HL-60 (cell line): ENCODE results near the gene CENPP.

Experiments used
- CTCF ChIP-seq: IDR thresholded peaks from one replicate; pipeline ENCODE4 v1.5.1; 2011; ENCODE audit warnings: low read length, control low read depth, inconsistent platforms; ENCODE audit not compliant: insufficient read depth
- GABPA ChIP-seq: IDR thresholded peaks from 2 replicates; pipeline ENCODE4 v1.6.1; 2012; ENCODE audit warnings: low read depth
- POLR2AphosphoS5 ChIP-seq: IDR thresholded peaks from 2 replicates; pipeline ENCODE4 v1.6.1; 2012; ENCODE audit warnings: low read depth
- REST ChIP-seq: IDR thresholded peaks from 2 replicates; pipeline ENCODE4 v1.6.1; 2012; ENCODE audit warnings: low read depth; ENCODE audit not compliant: insufficient replicate concordance
- SPI1 ChIP-seq: IDR thresholded peaks from 2 replicates; pipeline ENCODE4 v1.6.1; 2012; ENCODE audit warnings: low read depth, mild to moderate bottlenecking, borderline replicate concordance

GRCh38 chr9:92508018-92508820 lies 182.5 kb downstream of the CENPP start:
- no peak for TF ChIP-seq CTCF
- no peak for TF ChIP-seq SPI1
- TF ChIP-seq GABPA: no peak
- TF ChIP-seq POLR2AphosphoS5: no peak
- TF ChIP-seq REST: no peak
